ENCODE results near the gene LIMS1.
"Not testable (repeated sequence)": the region's sequence is repeated elsewhere in the genome, so short reads cannot be mapped to it uniquely, and the experiment has no call there.

Gene LIMS1, protein sequence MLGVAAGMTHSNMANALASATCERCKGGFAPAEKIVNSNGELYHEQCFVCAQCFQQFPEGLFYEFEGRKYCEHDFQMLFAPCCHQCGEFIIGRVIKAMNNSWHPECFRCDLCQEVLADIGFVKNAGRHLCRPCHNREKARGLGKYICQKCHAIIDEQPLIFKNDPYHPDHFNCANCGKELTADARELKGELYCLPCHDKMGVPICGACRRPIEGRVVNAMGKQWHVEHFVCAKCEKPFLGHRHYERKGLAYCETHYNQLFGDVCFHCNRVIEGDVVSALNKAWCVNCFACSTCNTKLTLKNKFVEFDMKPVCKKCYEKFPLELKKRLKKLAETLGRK

DNA sequence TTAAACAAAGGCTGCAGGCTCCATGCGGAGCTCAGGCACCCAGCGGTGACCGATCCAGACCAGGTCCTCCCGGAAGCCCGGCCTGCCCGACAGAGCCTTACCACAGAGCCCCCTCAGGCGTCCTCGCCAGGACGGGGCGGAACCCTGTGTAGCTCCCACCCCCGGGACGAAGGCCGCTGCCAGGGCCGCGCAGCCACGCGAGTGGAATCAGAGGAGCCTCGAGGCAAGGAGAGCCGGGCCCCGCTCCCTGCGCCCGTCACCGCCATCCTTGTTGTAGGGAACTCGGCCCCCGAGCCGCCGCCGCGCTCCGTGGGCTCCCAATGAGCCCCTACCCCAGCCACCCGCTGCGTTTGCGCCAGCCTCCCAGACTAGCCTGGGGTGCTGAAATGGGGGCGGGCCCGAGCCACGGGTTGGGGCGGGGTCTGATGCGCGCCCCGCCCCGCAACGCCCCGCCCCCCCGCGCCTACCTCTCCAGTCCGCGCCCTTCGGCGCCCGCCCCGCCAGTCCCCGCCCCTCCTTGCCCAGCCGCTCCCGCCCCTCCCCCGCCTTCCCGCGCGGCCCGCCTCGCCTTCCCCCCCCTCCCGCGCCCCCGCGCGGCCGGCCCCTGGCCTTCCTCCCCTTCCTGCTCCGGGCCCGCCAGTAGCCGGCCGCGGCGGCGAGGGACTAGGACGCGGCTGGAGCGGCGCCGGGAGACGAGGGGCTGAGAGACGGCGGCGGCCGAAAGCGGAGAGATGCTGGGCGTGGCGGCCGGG, at the start of gene LIMS1:
LIMS1 (plus strand) TSS at position 639 of the 752 bp plus-strand sequence; CDS start at position 732, 93 bp downstream.
- DNase-seq (peak; percentile 91), ATAC-seq (peak; percentile 92)

DNA sequence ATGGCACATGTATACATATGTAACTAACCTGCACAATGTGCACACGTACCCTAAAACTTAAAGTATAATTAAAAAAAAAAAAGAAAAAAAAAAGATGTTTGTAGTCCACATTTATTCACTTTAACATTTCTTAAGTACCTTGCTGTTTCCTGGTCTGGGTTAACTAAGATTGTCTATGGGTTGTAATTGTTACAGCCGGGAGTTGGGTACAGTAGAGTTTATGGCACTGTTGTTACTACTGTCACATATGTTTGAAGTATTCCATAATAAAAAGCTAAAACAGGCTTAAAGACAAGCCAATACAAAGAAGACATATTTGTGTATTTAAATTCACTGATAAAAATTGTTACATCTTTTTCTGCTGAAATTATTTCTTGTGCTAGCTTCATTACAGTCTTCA, 49.0 kb upstream of the LIMS1 start:
- no peak for DNase-seq
- ATAC-seq: no peak

DNA sequence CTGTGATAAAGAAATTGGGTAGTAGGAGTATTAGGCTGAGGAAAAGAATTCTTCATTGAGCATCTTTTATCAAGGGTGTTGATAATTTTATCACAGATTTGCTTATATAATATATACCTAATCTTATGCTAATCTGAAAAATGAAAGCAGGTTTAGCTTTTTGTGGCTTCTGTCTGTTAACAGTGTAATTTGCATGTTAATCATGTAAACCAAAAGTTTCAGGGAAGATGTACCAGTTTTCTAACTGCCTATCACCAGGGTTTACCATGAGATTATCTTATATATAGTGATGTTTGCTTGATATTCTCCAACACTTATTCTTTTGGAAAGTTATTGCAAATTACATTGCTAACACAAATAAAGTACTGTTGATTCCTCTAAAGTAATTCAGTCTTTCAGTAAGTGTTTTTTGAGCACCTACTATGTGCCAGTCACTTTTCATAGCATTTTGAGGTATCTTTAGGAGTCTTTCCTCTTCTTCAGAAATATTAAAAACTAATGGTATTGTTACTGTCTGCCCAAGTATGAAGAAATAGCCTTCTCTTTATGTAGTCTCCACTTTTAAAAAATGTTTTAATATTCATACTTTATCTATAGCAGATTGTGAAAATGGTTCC, 43.7 kb upstream of the LIMS1 start:
- no peak for ATAC-seq
- no peak for DNase-seq

DNA sequence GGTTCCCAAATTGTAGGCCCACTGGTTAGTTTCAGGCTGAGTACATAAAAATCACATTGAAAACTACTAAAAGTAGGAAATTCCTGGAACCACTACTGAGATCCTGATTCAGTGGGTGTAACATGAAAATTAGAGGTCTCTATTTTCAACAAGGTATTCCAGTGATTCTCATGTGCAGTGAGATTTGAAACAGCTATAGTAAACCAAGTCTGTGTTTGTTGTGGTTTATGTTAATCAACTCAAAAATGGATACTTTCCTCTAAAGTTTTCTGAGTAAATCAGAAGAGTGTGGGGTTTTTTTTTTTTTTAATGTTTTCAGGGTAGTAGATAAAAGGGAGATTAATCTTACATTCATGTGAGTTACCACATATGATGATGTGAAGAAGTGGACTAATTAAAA, 42.4 kb upstream of the LIMS1 start:
- DNase-seq (no peak), ATAC-seq (no peak)

DNA sequence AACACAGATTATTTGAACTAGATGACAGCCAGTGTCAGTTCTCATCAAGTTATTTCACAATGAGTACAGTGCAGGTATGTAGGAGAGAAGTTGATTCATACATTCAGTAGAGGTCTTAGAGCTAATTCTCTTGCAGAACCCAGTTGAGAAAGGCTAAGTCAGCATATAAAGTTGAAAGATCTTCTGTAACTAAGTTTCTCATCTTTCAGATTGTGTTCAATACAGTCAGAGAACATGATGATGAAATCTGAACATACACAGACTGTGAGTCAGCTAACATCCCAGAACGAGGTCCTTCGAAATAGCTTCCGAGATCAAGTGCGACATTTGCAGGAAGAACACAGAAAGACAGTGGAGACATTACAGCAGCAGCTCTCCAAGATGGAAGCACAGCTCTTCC, 41.9 kb upstream of the LIMS1 start:
- no peak for DNase-seq
- no peak for ATAC-seq

DNA sequence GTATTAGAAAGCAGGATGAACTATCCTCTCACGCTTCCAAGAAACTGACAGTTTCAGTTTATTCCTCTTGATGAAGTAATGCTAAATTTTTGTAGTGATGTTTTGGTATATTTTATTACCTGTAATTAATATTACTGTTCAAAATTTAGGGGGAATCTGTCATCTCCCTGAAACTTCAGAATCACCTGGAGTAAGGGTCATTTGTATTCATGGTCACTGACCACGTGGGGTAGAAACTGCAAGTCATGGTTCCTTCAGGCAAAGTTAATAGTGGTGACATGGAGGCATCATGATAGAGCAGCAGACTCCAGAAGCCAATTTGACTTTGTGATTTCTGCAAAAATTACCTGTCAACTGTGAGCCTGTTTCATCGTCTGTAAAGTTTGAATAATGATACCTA, 38.1 kb upstream of the LIMS1 start:
- ATAC-seq, DNase-seq: not testable (repeated sequence)

DNA sequence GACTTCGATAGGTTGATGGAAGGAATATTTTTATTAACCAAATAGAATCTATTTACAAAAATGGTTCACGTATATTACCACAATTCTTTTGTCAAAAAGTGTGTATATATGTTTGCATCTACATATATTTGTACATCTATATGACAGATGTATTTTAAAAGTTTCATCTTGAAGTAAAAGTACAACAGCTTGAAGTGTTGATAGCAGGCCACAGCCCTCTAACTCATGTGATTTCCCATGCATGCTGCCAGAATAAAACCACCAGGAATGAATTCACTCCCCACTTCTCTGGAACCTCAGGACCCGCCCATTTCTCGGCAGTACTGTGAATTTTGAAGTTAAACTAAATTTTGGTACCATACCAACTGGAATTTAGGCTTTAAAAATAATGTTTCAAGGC, 26.6 kb upstream of the LIMS1 start:
- ATAC-seq, DNase-seq: not testable (repeated sequence)

DNA sequence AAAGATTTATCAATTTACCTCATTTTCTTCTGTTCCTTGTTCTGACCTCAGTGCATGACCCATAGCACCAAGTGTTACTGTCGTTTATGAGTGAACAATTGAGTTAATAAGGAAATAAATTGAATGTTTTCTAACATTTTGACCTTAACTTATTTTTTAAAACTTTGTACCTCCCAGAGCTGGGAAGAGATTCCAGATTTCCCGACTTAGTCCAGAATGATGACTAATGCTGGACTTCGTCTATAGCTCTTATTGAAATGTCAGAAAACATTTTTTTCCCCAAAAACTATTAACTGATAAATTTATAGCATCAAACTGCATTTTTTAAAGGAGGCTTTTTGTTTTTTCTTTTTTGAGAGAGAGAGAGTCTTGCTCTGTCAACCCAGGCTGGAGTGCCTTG, 21.8 kb upstream of the LIMS1 start:
- DNase-seq, ATAC-seq: not testable (repeated sequence)

DNA sequence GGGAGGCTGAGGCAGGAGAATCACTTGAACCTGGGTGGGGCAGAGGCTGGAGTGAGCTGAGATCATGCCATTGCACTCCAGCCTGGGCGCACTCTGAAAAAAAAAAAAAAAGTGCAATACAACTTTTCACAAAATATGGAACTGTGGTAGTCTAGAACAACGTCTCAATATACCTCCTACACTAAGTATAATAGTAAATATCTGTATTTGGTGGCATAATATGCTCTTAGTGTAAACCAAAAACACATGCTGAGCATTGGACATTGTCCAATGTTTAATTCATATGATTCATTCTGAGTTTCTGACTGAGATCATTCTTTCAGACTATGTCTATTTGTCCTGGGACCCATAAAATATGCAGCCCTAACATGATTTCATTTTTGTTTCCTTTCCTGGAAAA, 19.8 kb upstream of the LIMS1 start:
- DNase-seq: not testable (repeated sequence)

DNA sequence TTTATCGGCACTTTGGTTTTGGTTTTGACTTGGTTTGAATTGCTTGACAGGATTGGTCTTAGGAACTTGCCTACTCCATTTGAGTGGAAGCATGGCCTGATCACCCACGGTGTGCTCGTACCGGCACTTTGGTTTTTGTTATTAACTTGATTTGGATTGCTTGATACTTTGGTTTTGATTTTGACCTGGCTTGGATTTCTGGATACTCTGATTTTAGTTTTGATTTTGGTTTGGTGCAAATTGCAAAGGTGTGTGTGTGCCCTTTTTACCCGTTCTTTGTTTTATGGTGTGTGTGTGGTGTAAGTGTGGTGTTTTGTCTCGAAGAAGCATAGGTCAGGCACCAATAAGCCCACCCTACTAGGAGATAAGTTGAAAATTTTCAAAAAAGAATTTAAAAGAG, 9.6 kb upstream of the LIMS1 start:
- not testable (repeated sequence) for DNase-seq

More for the DNA sequence above, 19.8 kb upstream of the LIMS1 start:
- ATAC-seq: not testable (repeated sequence)

DNA sequence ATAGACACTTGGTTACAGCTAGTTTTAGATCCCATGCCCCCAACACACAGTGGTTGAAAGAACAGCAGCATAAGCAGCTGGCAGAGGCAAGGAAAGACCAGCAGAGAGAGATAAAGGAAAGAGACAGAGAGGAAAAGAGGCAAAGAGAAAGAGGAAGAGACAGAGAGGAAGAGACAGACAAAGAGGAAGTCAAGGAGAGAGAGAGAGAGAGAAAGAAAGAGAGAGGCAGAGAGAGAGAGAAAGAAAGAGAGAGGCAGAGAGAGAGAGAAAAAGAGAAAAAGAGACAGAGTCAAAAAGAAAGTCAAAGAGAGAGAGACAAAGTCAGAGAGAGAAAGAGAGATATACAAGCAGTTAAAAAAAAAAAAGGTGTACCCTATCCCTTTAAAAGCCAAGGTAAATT, 9.0 kb upstream of the LIMS1 start:
- not testable (repeated sequence) for DNase-seq, ATAC-seq

More for the DNA sequence above, 9.6 kb upstream of the LIMS1 start:
- ATAC-seq: not testable (repeated sequence)

DNA sequence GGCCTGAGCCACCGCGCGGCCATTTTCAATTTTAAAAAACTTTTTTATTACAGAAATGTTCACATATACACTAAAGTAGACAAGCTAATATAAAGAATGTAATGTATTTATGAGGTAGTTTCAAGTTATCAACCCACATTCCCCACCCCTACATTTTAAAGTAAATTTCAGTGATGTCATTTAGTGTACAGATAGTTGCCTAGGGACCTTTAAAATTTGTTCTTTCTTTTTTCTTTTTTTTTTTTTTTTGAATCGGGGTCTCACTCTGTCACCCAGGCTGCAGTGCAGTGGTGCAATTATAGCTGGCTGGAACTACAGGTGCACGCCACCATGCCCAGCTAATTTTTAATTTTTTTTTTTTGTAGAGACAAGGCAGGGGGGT, 2.6 kb upstream of the LIMS1 start:
- no peak for DNase-seq
- ATAC-seq: no peak

DNA sequence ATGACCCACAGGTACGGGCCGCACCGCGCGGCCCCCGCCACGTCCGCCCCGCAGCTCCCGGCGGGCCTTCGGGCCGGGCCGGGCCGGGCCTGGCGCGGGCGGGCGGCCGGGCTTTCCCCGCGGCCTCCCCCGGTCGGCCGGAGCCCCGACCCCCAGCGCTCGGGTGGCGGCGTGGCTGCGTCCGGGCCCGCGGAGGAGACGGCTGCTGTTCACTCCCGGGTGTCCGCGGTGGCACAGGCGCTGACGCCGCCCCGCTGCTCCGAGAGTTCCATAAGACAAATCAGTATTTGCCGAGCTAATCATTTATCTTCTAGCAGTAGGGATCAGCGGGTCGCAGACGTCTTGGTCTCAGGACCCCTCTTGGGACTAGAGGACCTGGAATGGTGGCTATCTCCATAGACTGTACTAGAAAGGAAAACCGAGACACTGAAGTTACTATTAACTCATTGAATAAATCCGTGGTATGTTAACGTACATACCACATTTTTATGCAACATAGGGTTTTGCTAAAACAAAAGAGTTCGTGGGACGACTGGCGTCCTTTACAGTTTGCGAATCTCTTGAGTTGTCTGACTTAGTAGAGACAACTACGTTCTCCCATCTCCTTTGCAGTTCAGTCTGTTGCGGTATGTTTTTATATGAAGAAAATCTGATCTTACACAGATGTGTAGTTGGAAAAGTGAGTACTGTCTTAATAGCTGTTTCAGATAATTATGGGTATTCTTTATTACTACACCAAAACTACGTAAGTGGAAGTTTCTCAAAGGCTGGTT, 500 bp downstream of the LIMS1 start:
- ATAC-seq: peak; percentile 9
- peak; percentile 54 for DNase-seq

DNA sequence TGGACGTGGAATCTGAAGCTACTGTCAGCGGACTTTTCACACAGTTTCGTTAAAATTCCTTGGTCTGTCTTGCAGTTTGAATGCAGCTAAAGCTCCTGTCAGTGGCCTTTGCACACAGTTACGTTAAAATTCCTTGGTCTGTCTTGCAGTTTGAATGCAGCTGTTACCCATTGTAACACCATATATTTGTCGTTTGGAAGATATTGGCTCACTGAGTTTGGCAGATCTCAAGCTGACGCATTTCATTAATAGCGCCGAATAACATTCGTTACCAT, 1.0 kb downstream of the LIMS1 start:
- DNase-seq: no peak
- ATAC-seq: no peak

DNA sequence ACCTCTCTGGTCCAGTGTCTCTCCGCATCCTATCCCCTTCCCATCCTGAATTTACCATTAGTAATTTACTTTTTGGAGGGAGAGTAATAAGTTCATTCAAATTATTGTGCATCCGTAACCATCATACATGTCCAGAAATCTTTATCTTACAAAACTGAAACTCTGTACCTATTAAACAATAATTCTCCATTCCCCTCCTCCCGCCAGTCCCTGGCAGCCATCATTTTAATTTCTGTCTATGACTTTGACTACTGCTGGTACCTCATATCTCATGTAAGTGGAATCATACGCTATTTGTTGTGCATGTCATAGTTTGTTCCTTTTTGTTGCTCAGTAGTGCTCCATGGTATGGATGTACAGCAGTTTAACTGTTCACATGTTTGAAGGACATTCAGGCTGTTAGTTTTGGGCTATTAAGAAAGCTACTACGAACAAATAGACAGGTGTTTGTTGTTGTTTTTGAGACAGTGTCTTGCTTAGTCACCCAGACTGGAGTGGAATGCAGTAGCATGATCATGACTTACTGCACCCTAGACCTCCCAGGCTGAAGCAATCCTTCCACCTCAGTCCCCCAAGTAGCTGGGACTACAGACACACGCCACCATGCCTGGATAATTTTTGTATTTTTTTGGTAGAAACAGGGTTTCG, 2.0 kb downstream of the LIMS1 start:
- ATAC-seq (no peak), DNase-seq (no peak)

DNA sequence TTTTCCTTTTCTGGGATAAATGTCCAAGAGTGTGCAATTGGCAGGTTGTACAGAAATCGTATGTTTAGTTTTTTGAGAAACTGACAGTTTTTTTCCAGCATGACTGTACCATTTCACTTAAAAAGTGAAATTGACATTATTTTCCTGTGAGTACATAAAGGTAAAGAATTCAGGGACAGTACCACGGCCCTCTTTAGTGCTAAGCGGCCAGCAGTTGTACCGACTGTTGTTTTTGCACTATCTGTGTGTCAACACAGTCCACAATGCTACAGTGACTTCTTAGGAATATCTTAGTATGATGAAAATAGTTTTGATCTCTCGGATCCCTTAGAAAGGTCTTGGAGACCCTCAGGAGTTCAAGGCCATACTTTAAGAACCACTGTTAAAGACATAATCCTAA, 2.6 kb downstream of the LIMS1 start:
- ATAC-seq: no peak
- DNase-seq: no peak

DNA sequence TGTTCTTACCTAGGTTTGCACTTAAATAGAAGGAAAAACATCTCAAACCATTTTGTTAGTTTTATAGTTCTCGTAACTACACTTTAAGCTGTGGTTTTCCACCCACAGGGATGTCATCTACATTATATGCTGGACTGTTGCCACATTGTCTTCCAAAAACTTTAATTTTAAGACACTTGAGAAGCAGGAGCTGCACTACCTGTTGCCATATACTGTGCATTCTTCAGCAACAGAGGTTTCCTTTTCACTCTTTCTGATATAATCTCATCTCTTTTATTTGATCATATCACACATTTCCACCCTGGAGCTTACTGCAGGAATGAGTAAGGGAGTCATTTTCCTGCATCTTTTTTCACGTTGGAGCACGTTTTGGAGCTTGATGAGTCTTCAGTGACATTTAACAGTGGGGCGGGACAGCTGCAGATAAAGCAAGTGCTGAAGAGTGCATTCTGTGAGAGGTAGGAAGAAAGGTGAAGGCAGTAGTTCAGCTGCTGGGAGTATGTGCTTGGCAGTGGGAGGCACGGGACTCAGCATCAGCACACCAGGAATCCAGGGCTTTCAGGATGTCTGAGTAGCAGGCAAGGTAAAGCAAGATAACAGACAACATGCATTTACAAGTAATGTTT, 3.8 kb downstream of the LIMS1 start:
- DNase-seq: no peak
- ATAC-seq: no peak

DNA sequence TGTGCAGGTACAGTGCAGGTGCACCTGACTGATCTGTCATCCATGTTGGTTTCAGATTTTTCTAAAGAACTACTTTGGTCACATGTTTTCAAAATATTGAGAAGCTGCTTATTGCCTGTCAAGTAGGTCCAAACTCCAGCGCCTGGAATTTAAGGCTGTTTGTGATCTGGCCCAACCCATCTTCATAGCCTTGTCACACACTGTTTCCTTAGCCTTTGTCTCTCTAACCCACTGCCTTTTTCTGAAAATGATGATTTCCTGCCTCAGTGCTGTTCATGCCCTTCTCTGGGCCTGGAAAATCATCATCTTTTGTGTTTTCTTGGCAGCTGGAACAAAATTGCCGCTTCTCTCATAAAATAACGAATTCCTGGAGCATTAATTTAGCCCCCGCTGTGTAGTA, 7.2 kb downstream of the LIMS1 start:
- DNase-seq (no peak), ATAC-seq (no peak)

DNA sequence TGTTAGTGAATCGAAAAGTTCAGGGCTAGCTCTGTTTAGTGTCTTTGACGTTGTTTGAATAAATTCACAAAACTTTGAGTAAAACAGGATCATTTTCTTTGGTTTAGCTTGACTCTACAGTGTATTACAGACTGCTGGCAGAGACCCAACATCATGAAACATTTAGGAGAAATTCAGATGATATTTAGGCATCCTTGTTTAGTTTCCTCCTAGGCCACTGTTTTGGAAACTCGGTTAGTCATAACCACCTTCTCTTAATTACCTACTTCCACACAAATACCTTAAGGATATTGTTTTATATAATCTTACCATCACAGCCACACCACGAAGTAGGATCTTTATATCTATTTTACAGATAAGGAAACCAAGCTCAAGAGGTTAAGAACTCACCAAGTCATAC, 7.8 kb downstream of the LIMS1 start:
- peak; percentile 23 for ATAC-seq

DNA sequence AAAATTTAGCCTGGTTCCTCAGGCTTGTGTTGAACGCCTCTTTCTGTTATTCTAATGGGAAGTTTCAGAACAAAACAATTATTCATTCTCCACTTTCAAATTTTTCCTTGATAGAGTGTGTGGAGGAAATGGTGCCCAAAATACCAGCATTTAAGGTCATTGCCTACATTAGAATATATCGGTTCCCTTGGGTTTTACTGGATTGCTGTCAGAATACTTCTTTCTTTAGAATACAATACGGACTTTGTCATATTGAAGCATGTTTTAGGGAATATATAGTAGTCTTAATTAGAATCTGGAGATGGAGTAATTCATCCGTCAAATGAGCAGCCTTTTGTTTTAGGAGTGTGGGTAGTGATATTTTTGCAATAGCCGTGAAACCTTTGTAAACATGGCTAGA, 13.3 kb downstream of the LIMS1 start:
- ATAC-seq: no peak

More for the DNA sequence above, 7.8 kb downstream of the LIMS1 start:
- DNase-seq: no peak

DNA sequence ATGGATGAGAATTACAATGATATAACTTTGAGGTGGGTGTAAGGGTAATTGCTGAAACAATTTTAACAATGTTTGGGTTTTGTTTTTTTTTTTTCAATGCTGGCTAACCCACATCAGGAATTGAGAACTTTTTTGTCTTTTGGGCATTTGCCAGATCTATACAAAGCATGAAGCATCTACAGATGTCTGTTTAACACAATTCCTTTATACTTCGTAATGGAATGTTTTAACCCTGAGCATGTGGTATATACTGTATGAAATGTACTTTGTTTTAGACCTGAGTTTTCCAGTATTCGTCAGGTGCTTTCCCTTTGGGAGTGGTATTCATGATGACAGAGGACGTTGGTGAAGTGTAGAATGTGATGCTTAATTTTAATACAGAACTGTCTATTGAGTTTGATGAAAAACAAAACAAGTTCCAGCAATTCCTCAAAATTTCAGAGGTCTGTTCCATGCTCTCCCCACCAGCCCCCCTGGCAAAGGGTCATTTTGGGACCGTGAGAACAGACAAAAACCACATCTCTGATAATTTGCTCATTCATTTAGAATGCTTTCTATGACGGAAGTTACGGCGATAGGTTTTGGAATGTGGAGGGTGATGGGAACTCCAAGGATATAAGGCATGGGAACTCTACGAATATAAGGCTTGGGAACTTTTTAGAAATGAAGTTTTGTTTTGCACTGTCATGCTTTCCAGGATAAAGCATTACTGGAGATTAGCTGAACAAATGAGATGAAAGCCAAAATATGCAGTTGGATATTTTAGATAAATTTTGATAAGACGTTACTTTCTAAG, 14.1 kb downstream of the LIMS1 start:
- DNase-seq (no peak), ATAC-seq (no peak)

More for the DNA sequence above, 13.3 kb downstream of the LIMS1 start:
- DNase-seq: no peak
